ENCODE data around the gene C19orf44.

DNA sequence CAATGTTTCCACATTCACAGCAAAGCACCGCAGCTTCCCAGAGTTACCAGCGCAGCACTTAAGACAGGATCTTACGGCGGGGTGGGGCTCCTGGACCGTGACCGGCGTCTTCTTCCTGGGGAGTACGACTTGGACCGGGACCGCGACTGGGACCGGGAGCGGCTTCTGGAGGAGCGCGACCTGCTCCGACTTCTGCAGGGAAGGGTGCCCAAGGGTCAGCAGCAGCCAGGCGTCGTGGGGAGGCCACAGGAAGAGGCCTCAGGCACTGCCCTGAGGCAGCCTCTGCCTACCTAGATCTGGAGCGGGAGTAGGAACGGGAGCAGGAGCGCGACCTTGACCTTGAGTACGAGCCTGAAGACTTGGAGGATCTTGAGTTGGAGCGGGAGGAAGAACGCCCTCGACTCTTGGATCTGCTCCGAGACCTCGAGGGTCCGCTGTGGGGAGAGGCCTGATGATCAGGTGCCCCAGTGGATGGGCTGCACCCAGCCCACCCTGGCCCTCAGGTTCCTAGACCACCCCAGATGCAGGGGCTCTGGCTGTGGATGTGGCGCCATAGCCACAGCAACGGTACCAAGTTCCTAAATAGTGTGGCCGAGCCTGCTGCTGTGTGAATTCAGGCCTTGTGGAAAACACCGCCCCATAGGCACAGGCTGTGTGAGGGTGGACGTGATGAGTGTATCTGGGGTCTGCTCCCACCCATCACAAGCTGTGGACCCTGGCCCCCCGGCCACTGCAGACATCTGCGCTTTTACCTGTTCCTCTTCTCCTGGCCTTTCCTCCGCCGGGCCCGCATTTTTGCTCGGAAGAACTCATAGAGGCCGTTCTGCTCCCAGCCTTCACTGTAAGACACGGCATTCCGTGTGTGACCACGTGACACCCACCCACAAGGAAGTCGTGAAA is 24.1 kb downstream of the C19orf44 start:
- TF ChIP-seq CTCF (IDR thresholded peaks at IDR 0.05; ENCODE audit: low read depth, low read length) (no peak), POLR2A (IDR thresholded peaks at IDR 0.05; ENCODE audit: extremely low read depth, insufficient read length) (no peak), MAX (IDR thresholded peaks at IDR 0.05; ENCODE audit: low read depth, low read length) (no peak)
